BE2C (cell line): ENCODE data around the gene ELFN1.

Experiments used
- DNase-seq: peaks from one replicate; pipeline ENCODE4 v3.0.0-alpha.2; 2020
- H3K27me3 ChIP-seq: fragments of 250-450 bp; sonication (Bioruptor Pico); 2 replicates; pipeline ENCODE4 v1.5.1; 2020; ENCODE audit warnings: mild to moderate bottlenecking
- H3K36me3 ChIP-seq: fragments of 250-450 bp; sonication (Bioruptor Pico); 2 replicates; pipeline ENCODE4 v1.5.1; 2020; ENCODE audit warnings: mild to moderate bottlenecking
- H3K4me1 ChIP-seq: fragments of 250-450 bp; sonication (Bioruptor Pico); 2 replicates; pipeline ENCODE4 v1.5.1; 2020
- H3K4me3 ChIP-seq: 2 replicates; pipeline ENCODE4 v1.5.1; 2011; ENCODE audit warnings: low read depth, low read length
- H3K9me3 ChIP-seq: fragments of 250-450 bp; sonication (Bioruptor Pico); 2 replicates; pipeline ENCODE4 v1.5.1; 2020
- TF ChIP-seq, protein P1 (sequence below): IDR thresholded peaks from 2 replicates; pipeline ENCODE4 v1.5.1; 2012; ENCODE audit warnings: mild to moderate bottlenecking, low read depth, low read length

The ELFN1 gene

DNA sequence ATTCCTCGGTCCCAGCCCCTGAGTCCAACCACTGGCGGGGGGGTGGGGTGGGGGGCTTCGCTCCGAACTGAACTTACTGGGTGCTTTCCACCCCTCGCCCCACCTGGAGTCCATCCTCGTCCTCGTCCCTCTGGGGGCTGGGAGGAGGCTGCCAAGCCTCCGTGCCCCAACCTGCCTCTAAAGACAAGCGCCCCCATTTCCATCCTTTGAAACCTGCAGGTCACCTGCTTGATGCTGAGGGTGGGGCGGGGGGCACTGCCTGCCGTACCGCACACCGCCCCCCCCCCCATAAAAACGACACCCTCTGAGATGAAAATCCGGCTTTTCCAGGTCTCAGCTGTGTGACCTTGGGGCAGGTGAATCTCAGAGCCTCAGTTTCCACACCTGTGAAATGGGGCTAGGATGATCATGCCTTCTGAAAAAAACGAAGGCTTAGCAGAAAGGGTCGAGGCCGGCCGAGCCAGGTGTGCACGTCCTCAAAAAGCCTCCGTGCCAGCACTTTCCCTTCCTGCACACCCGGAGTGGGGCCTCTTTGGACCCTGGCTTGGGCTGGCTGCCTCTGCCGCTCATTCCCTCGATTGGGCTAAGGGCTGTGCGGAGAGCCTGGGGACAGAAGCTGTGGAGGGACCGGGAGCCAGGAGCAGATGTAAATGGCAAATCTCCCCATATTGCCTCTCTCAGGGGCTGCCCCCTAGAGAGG lies 967 bp downstream of the ELFN1 start:
- Histone ChIP-seq H3K9me3 (no peaks in the 10 kb centered on the region), H3K36me3 (no peaks in the 10 kb centered on the region), H3K4me3 (no peak overlapping the region), H3K4me1 (no peaks in the 10 kb centered on the region; the same call in 1 of the 2 replicates), H3K27me3 (peaks cover 74% of the 10 kb centered on the region)
- DNase-seq, result no peak
- TF ChIP-seq, protein P1, sequence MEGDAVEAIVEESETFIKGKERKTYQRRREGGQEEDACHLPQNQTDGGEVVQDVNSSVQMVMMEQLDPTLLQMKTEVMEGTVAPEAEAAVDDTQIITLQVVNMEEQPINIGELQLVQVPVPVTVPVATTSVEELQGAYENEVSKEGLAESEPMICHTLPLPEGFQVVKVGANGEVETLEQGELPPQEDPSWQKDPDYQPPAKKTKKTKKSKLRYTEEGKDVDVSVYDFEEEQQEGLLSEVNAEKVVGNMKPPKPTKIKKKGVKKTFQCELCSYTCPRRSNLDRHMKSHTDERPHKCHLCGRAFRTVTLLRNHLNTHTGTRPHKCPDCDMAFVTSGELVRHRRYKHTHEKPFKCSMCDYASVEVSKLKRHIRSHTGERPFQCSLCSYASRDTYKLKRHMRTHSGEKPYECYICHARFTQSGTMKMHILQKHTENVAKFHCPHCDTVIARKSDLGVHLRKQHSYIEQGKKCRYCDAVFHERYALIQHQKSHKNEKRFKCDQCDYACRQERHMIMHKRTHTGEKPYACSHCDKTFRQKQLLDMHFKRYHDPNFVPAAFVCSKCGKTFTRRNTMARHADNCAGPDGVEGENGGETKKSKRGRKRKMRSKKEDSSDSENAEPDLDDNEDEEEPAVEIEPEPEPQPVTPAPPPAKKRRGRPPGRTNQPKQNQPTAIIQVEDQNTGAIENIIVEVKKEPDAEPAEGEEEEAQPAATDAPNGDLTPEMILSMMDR, result no peak

DNA sequence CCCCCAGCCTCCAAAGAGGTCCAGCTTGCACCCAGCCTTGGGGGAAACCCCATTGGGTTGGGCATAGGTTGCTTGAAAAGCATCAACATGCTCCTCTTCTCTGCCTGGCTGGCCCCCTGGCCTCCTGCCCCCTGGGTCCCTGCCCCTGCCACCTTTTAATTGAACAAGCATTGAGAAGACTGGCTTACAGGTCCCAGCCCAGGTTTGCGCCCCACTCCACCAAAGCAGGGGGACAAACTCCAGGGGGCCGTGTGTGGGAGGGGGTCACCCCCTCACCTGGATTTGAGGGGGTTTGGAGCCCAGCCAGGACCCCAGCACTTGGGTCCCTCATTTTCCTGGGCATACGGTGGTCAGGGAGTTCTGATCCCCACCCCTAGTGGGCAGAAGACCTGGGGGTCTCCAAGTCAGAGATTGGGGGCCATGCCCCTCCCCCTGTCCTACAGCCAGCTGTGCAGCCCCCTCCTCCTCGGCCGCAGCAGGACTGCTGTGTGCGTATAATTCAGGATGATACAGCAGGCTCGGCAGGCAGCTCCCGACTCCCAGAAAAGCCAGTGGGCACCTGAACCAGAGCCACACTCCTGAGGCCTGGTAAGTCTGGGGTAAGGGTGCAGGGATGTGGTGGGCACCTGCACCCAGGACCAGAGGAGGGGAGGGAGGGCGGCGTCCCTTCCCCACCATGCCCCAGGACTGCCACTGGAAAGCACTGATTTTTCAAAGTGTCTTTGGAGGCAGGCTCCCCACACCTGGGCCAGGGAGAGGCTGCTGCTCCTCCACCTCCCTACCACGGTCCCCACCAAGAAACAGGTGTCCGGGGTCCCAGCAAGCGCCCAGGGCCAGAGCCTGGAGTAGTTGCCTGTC lies 1.7 kb downstream of the ELFN1 start:
- Histone ChIP-seq H3K9me3 (no peaks in the 10 kb centered on the region), H3K4me1 (no peaks in the 10 kb centered on the region; the same call in 1 of the 2 replicates), H3K36me3 (no peaks in the 10 kb centered on the region), H3K27me3 (peaks cover 74% of the 10 kb centered on the region), H3K4me3 (no peak overlapping the region)
- no peak for DNase-seq
- TF ChIP-seq, protein P1, result no peak

DNA sequence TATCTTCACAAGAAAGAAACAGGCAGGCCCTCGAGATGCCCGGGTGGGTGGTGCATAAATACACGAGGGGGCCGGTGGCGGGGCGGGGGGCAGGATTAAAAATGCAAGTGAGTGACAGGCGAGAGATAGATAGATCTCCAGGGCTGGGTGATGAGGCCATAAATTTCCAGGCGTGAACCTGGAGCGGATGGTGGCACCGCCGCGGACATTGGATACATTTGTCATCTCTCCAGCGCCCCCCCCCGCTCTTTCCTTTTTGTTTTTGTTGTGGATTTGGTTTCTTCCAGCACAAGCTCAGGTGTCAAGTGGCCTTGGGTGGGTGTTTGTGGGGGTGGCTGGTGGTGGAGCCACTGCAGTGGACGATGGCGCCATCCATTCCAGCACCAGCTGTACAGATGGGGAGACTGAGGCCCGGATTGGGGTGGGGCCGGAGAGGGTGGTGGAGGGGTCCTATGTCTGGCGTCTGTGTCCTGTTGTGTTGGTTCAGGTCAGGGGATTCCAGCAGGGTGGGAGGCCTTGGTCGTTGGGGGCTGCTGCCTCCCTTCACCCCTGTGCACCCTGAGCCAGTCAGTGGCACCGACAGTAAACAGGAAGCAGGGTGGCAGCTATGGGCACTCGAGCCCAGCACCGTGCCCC lies 2.9 kb downstream of the ELFN1 start:
- H3K36me3 ChIP-seq, result no peaks in the 10 kb centered on the region
- H3K4me3 ChIP-seq, result no peak overlapping the region
- DNase-seq, result no peak
- H3K27me3 ChIP-seq, result peaks cover 69% of the 10 kb centered on the region
- H3K9me3 ChIP-seq, result no peaks in the 10 kb centered on the region
- TF ChIP-seq, protein P1, result no peak
- H3K4me1 ChIP-seq, result no peaks in the 10 kb centered on the region

DNA sequence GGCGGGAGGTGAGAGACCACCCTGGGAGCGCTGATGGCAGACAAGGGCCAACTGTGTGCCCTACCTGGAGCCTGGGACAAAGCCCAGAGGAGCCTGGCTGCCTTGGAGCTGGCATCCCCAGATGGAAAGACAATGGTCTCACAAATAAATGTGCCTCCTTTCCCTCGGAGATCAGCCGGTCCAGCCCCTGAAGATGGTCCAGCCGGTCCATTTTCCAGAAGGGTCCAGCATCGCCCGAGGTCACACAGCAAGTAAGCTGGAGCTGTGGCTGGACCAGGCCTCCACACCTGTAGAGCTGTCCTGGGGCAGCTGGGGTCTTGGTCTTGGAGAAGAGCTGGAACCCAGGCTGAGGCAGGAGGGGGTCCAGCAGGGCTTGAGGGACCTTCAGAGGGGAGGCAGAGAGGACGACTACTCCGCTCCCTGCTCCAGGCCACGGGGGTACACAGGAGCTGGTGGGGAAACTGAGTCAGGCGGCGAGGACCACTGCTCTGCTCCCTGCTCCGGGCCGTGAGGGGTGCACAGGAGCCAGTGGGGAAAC lies 3.6 kb downstream of the ELFN1 start:
- Histone ChIP-seq H3K4me3 (no peak overlapping the region), H3K9me3 (no peaks in the 10 kb centered on the region), H3K36me3 (no peaks in the 10 kb centered on the region), H3K4me1 (no peaks in the 10 kb centered on the region), H3K27me3 (peaks cover 62% of the 10 kb centered on the region)
- TF ChIP-seq, protein P1, result no peak
- DNase-seq, result no peak

DNA sequence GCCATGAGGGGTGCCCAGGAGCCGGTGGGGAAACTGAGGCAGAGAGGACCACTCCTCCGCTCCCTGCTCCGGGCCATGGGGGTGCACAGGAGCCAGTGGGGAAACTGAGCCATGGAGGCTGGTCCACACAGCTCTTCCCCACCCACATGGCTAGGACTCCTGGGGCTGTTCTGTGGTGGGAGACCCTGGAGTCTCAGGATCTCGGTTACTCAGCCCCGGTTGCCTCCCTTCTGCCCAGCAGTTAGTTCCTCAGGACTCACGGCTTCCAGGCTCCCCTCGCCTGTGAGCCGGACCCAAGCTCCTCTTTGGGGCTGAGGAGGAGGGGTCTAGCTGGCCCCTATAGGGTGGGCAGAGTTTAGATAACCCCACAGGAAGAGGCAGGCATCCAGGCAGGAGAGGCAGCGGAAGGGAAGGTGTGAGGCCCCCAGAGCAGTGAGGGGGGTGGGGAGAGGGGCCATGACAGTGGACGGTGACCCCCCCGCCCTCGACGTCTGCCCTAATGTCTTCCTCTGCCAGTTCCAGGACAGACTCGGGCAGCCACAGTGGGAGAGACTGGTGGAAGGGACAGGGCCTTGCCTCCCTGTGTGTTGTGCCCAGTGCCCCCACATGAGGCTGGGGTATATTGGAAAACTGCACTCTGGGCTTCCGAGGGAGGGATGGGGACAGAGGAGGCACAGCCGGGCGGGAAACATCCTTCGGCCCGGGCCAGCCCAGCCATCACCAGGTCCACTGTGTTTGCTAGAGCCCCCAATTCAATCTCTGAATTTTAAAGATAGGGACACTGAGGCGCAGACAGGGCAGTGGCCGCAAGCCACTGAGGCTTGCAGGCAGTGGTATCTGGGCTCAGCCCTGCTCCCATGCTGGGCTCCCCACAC lies 4.3 kb downstream of the ELFN1 start:
- no peak for DNase-seq
- TF ChIP-seq, protein P1, result no peak
- Histone ChIP-seq H3K27me3 (peaks cover 55% of the 10 kb centered on the region), H3K4me1 (no peaks in the 10 kb centered on the region), H3K4me3 (no peak overlapping the region), H3K9me3 (no peaks in the 10 kb centered on the region), H3K36me3 (no peaks in the 10 kb centered on the region)
